Measurements from ENCODE around the gene DCC. TPM values are rescaled to one million over a fixed set of nuclear protein-coding genes. Genes with fewer than 3 reads are reported as not detected.

Gene DCC
- total and polyA plus RNA-seq, 2 of the 8 experiments (the other 6 are each of a cell fraction or from before 2014, with no cell fraction given) = 0.14 to 1.4 TPM

GRCh38 chr18:52781113-52781512 lies 441.1 kb downstream of the DCC start (continued):
- TF ChIP-seq POLR2AphosphoS5 (IDR thresholded peaks at IDR 0.05; ENCODE audit: low read depth, low read length) (no peak), SAP30 (IDR thresholded peaks at IDR 0.05; ENCODE audit: insufficient read depth, insufficient replicate concordance, low read length) (no peak), SP4 (IDR thresholded peaks at IDR 0.05; ENCODE audit: low read length) (no peak), TEAD4 (IDR thresholded peaks at IDR 0.05; ENCODE audit: low read depth, low read length) (no peak), POU5F1 (IDR thresholded peaks at IDR 0.05; ENCODE audit: low read depth, low read length) (no peak), NANOG (IDR thresholded peaks at IDR 0.05; ENCODE audit: insufficient read depth, low read depth, low read length, poor library complexity, severe bottlenecking) (no peak)

Measured in H1 (cell line).